ENCODE measurements around the gene ACTR6.
"Not testable (repeated sequence)": the region's sequence is repeated elsewhere in the genome, so short reads cannot be mapped to it uniquely, and the experiment has no call there.

Gene ACTR6

GRCh38 chr12:100200463-100201181 lies at the start of gene ACTR6:
Gene ACTR6, plus strand, starts transcription at chr12:100200815. Its CDS starts 37 bp downstream, at chr12:100200852.
- peak; percentile 92 for DNase-seq

GRCh38 chr12:100151769-100152168 lies 48.8 kb upstream of the ACTR6 start:
- DNase-seq = no peak

DNA sequence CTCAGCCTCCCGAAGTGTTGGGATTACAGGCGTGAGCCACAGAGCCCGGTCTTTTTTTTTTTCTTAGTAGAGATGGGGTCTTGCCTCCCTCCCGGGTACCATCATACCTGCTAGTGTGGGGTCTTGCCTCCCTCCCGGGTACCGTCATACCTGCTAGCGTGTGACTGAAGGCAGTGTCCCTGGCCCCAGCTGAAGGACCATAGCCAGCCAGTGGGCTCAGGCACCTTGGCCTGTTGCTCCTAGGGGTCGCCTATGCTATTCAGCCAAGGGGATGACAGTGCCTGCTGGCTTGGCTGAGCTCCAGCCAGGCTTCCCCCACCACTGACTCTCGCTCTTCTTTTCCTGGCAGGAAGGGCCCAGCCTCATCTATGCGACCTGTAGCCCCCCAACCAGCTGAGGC lies 47.5 kb upstream of the ACTR6 start:
- no peak for DNase-seq

- peak; percentile 60 for DNase-seq
These were observed 46.0 kb upstream of the ACTR6 start for GRCh38 chr12:100154474-100155247.

- peak; percentile 13 for DNase-seq
These were observed 43.7 kb upstream of the ACTR6 start for GRCh38 chr12:100156731-100157426.

DNA sequence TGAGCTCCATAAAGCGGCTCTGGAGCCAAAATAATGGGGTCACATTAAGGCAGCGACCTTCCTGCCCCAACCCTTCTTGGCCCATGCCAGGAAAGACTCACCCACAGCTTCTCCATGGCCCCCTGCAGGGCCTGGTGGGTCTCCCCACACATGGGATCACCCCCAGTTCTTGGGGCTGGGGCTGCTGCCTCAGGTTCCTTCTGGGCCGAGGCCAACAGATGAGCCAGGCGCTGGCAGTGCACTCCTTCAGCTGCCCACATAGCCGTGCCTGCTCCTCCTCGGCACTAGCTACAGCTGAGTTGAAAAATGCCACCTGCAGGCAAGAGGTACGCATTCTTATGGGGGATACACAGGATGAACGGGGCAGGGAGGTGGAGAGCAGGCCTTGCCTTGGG lies 43.2 kb upstream of the ACTR6 start:
- no peak for DNase-seq

GRCh38 chr12:100158535-100158934 lies 42.1 kb upstream of the ACTR6 start:
- DNase-seq = no peak

DNA sequence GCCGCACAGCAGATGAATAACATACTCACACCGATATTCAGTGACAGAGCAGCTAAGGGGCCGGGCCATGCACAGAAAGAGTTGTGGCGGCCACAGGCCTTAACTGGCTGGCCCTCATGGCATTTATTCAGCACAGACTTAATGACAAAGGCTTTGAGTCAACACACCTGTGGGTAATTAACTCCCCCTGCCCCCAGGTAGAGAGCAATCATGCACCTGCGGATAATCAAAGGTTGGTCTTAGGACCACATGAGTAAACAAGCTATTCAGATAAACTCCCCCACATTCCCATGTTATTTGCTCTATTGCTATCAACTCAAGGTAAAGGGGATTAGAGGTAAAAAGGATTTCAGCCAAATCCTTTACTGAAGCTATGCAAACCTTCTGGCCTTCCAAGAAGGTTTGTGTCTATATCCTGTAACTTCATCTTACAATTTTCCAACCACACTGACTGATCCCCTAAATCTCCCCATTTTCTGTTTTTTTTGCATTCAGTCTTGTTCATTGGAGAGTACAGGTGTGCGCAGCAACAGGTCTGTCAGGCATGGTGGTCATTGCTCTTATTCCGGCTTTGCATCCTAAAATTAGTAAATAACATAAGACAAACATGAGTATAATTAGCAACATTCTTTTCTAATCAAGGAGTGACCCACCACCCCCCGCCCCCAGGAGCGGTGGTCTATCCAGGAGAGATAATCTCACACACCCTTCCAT lies 41.1 kb upstream of the ACTR6 start:
- DNase-seq = no peak

DNA sequence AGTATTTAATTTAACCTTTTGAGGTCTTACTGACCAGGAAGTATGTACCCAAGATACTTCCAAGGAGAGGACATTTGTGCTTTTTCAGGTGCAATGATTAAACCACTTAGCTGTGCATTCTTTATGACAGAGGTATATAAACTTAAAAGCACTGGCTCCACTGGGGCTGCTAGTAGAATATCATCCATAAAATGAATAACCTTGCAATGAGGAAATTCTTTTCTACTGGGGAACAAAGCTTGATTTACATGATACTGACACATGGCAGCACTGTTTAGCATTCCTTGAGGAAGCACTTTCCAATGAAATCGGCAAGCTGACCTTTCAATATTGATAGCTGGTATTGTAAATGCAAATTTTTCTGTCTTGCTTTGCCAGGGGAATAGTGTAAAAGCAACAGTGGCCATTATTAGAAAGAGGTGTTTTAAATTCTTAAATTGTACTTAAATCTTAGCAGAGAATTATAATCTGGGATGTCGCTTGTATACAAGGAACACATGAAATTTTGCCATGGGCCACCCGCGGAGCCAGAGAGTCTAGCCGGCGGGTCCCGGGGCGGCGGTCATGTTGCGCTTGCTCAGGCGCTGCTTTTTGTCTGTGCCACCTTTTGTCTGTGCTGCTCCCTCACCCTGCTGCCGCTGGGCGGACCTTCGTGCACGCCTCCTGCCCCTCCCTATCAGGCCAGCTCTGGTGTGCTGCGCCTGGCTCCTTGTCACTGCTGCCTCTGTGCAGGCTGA lies 37.0 kb upstream of the ACTR6 start:
- DNase-seq = peak; percentile 86

DNA sequence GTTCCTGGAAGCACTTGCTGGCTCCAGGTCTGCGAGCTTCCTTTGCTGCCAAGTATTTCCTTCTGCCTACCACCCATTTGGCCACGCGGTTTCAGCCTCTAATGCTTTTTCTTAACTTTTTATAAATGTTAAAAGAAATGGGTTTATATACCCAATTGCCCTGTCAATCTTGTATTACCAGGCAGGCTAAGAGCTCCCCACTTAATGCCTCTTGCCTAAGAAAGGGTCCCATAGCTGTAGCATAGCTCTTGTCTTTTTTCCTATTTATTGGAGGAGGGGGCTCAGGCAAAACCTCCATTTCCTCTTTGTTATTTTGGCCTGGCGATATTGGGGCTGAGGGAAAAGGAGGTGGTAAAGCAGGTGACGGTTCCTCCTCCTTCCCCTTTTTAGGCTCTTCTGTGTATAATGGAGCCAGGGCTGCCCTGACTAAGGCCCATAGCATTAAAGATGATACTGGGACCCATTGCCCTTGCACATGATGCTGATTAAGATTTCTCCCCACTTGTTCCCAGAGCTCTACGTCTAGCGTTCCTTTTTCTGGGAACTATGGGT lies 36.4 kb upstream of the ACTR6 start:
- no peak for DNase-seq

- no peak for DNase-seq
These were observed 35.3 kb upstream of the ACTR6 start for GRCh38 chr12:100165356-100165755.

DNA sequence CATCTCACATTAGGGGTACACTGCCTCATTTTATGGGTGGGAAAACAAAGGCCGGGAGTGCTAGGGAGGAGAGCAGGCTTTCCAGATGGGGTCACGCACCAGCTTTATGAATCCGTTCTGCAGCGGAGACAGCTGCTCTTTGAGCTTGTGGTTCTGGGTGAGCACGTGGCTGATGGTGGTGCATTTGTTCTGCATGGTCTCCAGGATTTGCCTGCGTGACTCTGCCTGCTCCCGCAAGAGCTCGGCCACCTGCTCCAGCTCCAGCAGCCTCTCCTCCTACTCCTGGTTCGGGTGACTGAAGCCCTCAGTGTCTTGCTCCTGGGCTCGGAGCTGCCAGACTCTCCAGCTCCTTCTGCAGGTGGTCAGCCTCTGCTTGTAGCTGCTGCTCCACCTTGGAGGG lies 34.4 kb upstream of the ACTR6 start:
- no peak for DNase-seq

- no peak for DNase-seq
These were observed 32.1 kb upstream of the ACTR6 start for GRCh38 chr12:100168562-100168961.

- no peak for DNase-seq
These were observed 31.3 kb upstream of the ACTR6 start for GRCh38 chr12:100169345-100169744.

- DNase-seq = no peak
These were observed 30.2 kb upstream of the ACTR6 start for GRCh38 chr12:100170313-100170858.

GRCh38 chr12:100171248-100171647 lies 29.4 kb upstream of the ACTR6 start:
- no peak for DNase-seq

- no peak for DNase-seq
These were observed 27.5 kb upstream of the ACTR6 start for GRCh38 chr12:100173111-100173510.

- no peak for DNase-seq
These were observed 26.1 kb upstream of the ACTR6 start for GRCh38 chr12:100174495-100174894.

GRCh38 chr12:100176493-100176892 lies 24.1 kb upstream of the ACTR6 start:
- not testable (repeated sequence) for DNase-seq

- DNase-seq = no peak
These were observed 21.4 kb upstream of the ACTR6 start for GRCh38 chr12:100179252-100179651.

DNA sequence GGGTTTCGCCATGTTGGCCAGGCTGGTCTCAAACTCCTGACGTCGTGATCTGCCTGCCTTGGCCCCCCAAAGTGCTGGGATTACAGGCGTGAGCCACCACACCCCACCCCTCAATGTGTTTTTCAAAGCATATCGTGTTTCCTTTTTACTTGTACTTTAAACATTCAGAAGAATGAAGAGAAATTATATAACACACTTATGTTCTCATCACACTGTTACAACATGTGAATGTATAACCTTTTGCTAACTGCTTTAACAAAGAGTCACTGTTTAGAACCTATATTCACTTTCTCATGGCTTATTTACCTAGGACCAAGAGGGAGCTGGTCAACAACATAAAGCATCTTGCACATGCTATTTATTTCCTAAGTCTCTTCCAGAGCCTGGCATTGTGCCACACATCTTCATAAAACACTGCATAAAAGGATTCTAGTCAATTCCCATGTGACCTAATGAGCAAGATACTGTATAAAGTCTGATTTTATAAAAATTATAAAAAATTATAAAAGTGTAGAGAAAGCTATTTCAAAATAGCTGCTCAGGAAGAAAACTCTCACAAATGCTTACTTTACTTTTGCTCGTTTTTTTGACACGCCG lies 16.0 kb upstream of the ACTR6 start:
- DNase-seq = no peak

All from NCI-H146 (cell line).